Epithelial cell of esophagus (primary cell): ENCODE measurements around the gene SLC22A16.

ENCODE experiments used
- DNase-seq: peaks from one replicate; pipeline ENCODE4 v3.0.0; 2010; ENCODE audit warnings: low read depth
- H3K4me3 ChIP-seq: 2 replicates; pipeline ENCODE4 v1.5.1; 2011; ENCODE audit warnings: mild to moderate bottlenecking, low read length, control low read depth
- CTCF ChIP-seq: IDR thresholded peaks from 2 replicates; pipeline ENCODE4 v1.5.1; 2011; ENCODE audit warnings: low read depth, mild to moderate bottlenecking, low read length, control low read depth, inconsistent platforms; ENCODE audit not compliant: insufficient read depth; ENCODE audit errors: missing control alignments

The SLC22A16 gene

GRCh38 chr6:110389689-110390382 is 86.6 kb downstream of the SLC22A16 start:
- DNase-seq = no peak
- H3K4me3 ChIP-seq = no peak overlapping the region
- no peak for TF ChIP-seq CTCF

DNA sequence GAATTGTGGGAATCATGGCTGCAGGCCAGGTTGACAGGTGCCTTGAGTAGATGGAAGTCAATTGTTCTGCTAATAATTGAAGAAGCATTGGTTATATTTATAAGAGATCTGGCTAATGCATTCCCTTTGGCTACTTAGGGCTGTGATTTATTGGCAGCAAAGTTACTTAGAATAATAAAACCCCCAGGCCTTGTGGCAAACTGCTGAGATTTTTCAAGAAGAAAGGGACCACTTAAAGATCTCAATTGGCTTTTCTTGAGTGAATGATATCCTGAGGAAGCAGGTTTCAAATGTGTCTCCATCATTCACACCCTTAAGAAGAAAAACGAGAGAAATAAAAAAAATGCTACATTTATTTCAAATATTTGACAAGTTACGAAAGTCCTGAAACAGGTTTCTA is 88.4 kb downstream of the SLC22A16 start:
- TF ChIP-seq CTCF = no peak
- H3K4me3 ChIP-seq = no peak overlapping the region
- DNase-seq = no peak

GRCh38 chr6:110385458-110385863 is 91.0 kb downstream of the SLC22A16 start:
- no peak overlapping the region for H3K4me3 ChIP-seq
- no peak for DNase-seq
- TF ChIP-seq CTCF = no peak

GRCh38 chr6:110378552-110378951 is 97.9 kb downstream of the SLC22A16 start:
- H3K4me3 ChIP-seq = no peak overlapping the region
- no peak for DNase-seq
- no peak for TF ChIP-seq CTCF
